ENCODE measurements around the gene COL25A1. TPM values are rescaled to one million over a fixed set of nuclear protein-coding genes. Genes with fewer than 3 reads are reported as not detected.

Gene COL25A1
- polyA plus RNA-seq, 2 of the 4 experiments (the other 2 are of a cell fraction): not detected

- no peak for TF ChIP-seq PHF8 (IDR thresholded peaks at IDR 0.05; ENCODE audit: borderline replicate concordance, low read depth)
- TF ChIP-seq RAD21 (conservative IDR thresholded peaks at IDR 0.05 in 1 of 2, IDR thresholded peaks at IDR 0.05 in 1 of 2): no peak
- no peak for TF ChIP-seq ELK1 (IDR thresholded peaks at IDR 0.05; ENCODE audit: low read depth, low read length)
- no peak for TF ChIP-seq JUNB (IDR thresholded peaks at IDR 0.05)
- no peak for TF ChIP-seq BCL3 (IDR thresholded peaks at IDR 0.05)
Measured at GRCh38 chr4:109007976-109008375, 294.5 kb downstream of the COL25A1 start (continued).

GRCh38 chr4:109005523-109005922, 296.9 kb downstream of the COL25A1 start:
- FAIRE-seq (no peak), DNase-seq (ENCODE audit: low read depth in 1 of 2, low spot score in 1 of 2) (no peak), ATAC-seq (no peak)
- ChIA-PET POLR2A (no interaction called here), CTCF (no interaction called here)
- TF ChIP-seq BCL3 (IDR thresholded peaks at IDR 0.05) (no peak), CHD2 (IDR thresholded peaks at IDR 0.05; ENCODE audit: low read length, partially characterized antibody) (no peak), MAFK (IDR thresholded peaks at IDR 0.05; ENCODE audit: partially characterized antibody) (no peak), PBX3 (IDR thresholded peaks at IDR 0.05) (no peak), CHD4 (IDR thresholded peaks at IDR 0.05; ENCODE audit: borderline replicate concordance) (no peak), POLR2A (IDR thresholded peaks at IDR 0.05; ENCODE audit: low read length) (no peak), GATA3 (IDR thresholded peaks at IDR 0.05; ENCODE audit: borderline replicate concordance) (no peak), FOSL2 (IDR thresholded peaks at IDR 0.05) (no peak), FOSL2 (CRISPR knock-in tag; IDR thresholded peaks at IDR 0.05) (no peak), FOSB (CRISPR knock-in tag; IDR thresholded peaks at IDR 0.05) (no peak)
- Histone ChIP-seq H3K4me1 (no peaks in the 10 kb centered on the region), H3K4me2 (no peak overlapping the region), H3K4me3 (no peak overlapping the region), H3K27ac (no peak overlapping the region), H3K9me3 (no peaks in the 10 kb centered on the region)
- whole genome bisulfite sequencing (ENCODE audit: missing lambda C conversion rate): 8% methylated on average over 1 of the region's 1 CpG

- no peak for TF ChIP-seq TP53 (CRISPR knock-in tag; IDR thresholded peaks at IDR 0.05)
- TF ChIP-seq USF2 (IDR thresholded peaks at IDR 0.05): no peak
- FAIRE-seq: no peak
- DNase-seq (ENCODE audit: low read depth in 1 of 2, low spot score in 1 of 2): no peak
- H3K9me3 ChIP-seq: no peaks in the 10 kb centered on the region
- H3K4me1 ChIP-seq: no peaks in the 10 kb centered on the region
- WGBS (ENCODE audit: missing lambda C conversion rate): 17% methylated on average over 4 of the region's 4 CpGs
- ATAC-seq: no peak
- no peak overlapping the region for H3K27ac ChIP-seq
- ChIA-PET POLR2A (no interaction called here), CTCF (no interaction called here)
- no peak overlapping the region for H3K4me3 ChIP-seq
- H3K4me2 ChIP-seq: no peak overlapping the region
Measured at GRCh38 chr4:109004418-109004817, 298.0 kb downstream of the COL25A1 start.

- Histone ChIP-seq H3K4me1 (no peaks in the 10 kb centered on the region), H3K9me3 (no peaks in the 10 kb centered on the region), H3K27ac (no peak overlapping the region), H3K4me3 (no peak overlapping the region), H3K4me2 (no peak overlapping the region)
- TF ChIP-seq HOXB5 (CRISPR knock-in tag; IDR thresholded peaks at IDR 0.05): no peak
- no peak for TF ChIP-seq HEYL (CRISPR knock-in tag; IDR thresholded peaks at IDR 0.05)
- no peak for TF ChIP-seq MAX (IDR thresholded peaks at IDR 0.05)
- 0% methylated on average over 2 of the region's 2 CpGs for WGBS (ENCODE audit: missing lambda C conversion rate)
- FAIRE-seq: no peak
- no peak for DNase-seq (ENCODE audit: low read depth in 1 of 2, low spot score in 1 of 2)
- ATAC-seq: no peak
- CTCF ChIA-PET: no interaction called here
- POLR2A ChIA-PET: no interaction called here
Measured at GRCh38 chr4:109003964-109004363, 298.5 kb downstream of the COL25A1 start.
